Stromal cell of bone marrow (primary cell): ENCODE data around the gene IGDCC3.

Source experiments
- DNase-seq: peaks from one replicate; pipeline ENCODE4 v3.0.0-alpha.2; 2012; ENCODE audit warnings: low read depth

IGDCC3 gene

DNA sequence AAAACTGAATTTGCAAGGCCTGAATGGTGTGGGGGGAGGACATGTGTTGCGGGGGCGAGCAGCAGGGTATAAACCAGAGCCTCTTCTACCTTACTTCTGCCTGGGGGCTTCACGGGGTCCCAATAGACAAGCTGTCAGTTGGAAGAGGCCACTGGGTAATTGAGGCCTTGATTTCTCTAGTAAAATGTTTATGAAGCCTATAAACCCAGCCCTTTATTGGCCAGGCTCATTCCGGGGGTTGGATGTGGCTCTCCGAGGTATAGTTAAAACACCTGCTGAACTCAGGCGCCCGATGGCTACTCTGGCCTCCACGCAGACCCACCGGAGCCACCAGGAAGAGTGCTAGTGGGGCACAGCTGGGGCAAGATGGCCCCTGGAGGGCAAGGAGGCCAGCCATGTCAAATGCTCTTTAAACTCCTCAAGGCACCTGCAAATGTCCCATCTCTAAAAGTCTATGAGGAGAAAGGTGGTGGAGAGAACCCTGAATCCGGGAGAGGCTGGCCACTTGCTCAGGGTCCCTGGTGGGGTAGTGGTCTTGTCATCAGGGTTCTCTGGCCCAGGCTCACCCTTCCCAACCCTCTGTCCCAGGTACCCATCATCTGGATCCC lies 34.3 kb downstream of the IGDCC3 start:
- no peak for DNase-seq

DNA sequence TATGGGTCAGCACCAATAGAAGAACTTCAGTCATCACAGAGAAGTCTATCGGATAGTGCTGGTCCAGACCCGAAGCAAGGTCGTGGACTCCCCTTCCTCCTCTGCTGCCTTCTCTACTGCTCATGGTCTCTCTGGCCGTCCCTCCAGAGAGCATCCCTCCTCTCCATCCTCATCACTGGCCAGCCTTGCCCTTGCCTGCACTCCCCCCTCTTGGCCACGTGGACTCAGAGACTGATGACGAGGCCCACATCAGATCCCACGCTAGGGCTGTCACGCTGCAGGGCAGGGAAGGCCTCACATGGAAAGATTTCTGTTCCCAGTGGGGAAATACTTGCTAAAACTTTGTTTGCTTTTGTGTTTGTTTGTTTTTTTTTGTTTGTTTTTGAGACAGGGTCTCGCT lies 35.3 kb downstream of the IGDCC3 start:
- no peak for DNase-seq

DNA sequence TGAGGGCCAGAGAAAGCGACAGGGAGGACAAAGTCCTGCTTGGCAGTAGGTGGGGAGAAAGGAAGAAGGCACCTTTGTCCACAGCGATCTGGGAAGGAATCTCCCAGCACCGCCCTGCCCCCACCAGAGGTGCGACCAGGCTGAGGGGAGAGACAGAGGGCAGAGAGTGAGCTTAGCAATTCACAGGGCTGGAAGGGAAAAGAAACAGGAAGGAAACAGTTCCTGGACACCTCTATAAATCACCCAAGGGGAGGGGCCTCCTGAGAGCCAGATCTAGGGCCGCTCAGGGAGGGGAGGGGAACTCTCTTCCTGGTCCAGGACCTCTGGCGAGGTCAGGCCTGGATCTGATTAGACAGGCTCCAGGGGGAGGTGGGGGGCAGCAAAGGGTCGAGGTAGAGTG lies 37.9 kb downstream of the IGDCC3 start:
- no peak for DNase-seq

DNA sequence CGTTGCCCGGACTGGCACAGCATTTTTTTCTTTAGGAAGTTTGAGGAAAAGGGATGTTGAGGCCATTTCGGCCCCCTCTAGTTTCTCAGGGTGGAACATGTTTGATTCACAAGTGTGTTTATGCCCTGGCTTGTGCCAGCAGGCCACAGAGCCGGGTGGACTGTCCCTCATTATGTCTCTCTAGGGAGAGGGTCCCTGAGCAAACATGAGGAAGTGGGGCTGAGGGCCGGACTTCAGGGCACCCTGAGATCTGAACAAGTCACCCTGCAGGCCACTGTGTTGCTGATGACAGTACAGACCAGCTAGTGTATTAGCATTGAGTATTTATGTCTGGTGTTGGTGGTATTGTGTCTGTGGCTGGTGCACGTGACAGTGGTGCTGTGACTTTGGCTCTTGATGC lies 38.4 kb downstream of the IGDCC3 start:
- no peak for DNase-seq

DNA sequence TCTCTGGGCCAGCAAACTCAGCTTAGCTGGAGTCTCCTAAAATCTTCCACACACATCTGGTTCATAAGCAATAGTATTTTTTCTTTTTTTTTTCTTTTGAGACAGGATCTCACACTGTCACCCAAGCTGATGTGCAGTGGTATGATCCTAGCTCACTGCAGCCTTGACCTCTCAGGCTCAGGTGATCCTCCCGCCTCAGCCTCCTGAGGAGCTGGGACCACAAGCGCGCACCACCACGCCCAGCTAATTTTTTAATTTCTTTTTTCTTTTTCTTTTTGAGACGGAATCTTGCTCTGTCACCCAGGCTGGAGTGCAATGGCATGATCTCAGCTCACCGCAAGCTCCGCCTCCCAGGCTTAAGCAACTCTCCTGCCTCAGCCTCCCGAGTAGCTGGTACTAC lies 39.0 kb downstream of the IGDCC3 start:
- DNase-seq: no peak

DNA sequence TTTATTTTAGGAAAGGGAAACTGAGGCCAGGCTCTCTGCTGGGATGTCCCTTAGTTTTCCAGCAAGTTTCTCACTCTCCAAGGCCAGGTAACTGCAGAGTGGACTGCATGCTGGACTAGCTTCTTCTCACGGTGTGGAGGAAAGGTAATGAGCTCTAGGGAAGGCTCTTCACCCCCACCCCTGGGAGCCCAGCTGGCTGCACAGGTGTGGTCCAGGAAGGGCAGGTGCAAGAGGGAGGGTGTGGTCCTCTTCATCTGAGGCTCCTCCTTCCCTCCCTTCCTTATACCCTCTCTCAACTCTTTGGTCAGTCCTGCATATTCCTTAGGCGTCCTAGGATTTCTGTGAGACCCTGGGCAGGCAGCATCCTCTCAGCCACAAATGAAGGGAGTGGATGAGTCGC lies 39.4 kb downstream of the IGDCC3 start:
- DNase-seq: no peak

DNA sequence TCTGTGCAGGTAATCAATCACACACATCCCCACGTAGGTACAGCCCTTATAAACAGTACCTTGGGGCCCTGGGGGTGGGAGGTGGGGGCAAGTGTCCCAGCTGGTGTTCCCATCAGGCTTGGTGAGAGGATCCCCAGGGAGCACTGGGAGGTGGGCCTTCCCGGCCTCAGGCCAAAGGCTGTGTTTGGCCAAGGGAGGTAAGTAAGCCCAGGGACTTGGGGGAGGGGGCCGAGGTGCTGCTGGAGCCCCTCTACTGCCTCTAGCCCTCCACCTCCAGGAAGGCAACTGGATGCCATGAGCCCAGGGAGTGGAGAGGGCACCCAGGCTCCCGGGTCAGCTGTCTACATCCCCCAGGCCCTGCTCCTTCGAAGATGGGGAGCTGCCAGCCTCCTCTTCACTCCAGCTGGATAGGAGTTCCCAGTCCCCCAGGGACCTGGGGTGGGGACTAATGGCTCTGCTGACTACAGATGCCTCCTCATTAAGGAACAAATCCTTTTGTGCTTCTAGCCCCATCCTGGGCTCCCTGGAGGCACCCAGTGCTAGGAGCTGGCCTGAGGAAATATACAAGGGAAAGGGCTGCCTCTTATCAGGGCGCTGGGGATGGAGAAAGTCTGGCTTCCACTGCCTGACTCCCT lies 40.2 kb downstream of the IGDCC3 start:
- no peak for DNase-seq

DNA sequence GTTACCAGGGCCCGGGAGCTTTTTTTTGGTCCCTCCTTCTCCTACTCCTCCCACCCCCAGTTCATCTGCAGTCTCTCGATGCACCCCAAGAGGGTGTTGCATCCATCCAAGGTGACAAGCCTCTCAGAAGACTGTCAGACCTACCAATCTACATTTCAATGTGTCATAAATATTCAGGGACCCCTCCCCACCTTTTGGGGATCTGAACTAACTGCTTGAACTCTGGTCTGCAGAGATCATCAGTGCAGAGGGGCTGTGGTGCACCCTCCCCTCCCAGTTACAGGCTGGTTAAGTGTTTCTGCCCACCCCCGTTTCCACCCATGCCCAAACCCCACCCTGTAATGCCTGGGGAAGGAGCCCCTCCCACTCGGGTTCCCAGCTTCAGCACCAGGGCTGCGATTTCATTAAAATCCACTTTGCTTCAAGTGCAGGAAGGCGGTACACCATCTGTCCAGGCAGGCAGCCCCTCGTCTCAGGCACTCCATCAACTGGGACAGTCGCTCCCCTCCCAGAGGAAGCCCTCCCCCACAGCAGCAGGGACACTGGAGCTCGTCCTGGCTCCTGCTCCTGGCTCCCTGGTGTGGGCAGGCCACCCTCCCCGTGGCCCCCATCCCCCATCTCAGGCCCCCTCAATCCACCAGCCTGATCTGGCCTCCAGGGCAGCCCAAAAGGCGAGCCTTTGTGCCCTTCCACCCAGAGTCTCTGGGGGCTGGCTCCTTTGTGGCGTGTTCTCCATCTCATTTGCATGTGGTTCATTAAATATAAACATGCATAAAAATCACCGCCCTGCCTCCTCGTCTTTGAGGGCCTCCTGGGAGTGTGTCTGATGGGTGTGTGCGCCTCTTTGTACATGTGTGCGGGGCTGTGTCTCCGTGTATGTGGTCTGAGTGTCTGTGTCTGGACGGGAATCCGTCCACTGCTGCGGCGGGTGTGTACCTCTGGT lies 41.0 kb downstream of the IGDCC3 start:
- DNase-seq: no peak

DNA sequence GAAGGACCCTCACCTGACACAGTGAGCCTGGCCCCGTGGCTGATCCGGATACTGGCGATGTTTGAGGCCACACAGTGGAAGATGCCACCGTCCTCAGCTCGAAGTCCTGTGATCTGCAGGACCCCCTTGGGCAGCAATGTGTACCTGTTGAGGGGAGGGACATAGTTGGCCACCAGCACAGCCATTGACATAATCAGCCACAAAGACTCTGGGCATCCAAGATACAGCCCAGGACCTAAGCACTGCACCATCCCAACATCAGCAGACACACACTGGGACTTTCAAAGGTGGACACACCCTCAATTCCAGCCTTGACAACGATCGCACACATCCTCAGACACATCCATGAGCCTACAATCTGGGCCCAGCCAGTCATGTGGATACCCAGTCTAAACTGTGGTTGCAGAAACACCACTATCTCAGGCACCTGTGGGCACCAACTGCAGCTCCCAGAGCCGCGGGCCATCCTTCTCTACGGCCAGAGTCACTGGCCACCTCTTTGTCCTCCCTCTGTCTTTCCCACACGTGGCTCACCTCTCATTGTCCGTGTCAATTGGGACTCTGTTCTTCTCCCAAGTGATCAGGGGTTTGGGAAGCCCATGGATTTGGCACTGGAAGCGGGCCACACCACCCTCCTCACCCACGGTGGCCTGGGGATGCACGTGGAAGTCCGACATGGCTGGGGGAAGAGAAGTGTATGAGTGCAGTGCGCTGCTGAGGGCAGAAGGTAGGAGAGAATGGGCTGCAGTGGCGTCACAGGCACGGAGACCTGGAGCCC lies 42.3 kb downstream of the IGDCC3 start:
- DNase-seq: no peak

DNA sequence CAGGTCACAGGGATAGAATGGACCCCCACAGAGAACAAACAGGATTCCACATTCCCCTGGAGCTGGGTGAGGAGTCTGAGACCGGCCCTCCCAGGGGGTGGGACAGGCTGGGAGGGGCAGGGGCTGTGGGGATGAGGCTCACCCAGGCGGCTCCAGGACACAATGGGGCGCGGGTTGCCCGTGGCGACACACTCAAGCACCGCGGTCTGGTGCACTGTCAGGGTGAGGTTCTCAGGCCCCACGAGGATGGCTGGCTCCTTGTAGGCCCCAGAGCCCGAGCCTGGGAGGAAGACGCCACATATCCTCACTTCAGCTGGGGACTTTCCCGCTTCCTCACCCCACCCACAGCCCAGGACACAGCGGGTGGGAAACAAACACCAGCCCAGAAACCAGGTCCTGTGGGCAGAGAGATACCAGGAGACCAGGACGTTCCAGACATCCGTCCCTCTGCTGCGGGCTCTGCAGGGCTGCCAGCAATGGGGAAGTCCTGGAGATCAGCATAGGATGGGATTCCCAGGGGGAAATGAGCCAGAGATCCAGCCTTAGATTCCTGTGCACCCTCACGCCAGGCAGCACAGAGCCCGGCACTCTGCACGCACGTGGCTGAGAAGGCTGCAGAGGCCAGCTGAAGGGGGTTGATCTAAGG lies 43.1 kb downstream of the IGDCC3 start:
- no peak for DNase-seq

DNA sequence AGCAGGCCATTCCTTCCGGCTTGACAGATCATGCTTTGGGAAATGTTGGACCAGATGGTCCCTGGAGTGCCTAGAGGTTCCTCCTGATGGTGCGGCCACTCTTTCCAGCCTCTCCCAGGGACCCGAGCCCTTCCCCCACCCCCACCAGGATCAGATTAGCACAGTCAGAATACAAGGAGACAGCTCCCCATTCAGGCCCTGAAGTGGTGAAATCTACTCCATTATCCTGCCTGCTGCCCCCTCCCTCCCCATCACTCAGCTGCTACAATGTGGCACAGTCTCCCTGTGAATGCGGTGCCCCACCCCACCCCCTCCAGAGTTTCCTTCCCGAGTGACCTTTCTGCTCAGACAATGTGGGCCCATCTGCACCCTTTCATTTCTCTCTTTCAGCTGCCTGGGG lies 43.9 kb downstream of the IGDCC3 start:
- no peak for DNase-seq

DNA sequence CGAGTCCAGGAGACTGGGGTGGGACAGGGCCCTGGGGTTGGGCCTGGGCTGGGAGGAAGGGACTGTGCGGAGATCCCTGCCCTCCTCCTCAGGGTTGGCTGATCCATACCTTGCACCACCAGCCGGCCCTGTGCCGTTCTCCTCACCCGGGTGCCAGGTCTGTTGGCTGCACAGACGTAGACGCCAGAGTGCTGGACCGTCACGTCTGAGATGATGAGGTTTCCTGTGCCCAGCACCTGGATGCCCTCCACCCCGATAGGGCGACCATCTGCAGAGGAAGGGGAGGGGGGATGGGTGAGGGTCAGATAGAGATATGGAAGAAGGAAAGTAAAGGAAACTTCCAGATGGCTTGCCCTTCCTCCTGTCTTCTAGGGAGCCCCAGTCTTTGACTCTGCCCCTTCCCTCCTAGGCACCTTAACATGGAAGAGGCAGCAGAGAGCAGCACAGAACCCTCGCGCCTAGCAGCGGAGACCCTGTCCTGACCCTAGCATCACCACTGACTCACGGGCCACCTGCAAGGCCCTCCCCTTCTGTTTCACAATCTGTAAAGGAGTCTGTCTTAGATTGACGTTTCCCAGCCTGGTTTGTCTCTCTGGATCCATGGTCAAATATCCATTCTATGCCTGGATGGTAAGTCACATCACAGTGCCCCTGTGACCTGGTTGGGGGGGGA lies 44.5 kb downstream of the IGDCC3 start:
- DNase-seq: no peak

DNA sequence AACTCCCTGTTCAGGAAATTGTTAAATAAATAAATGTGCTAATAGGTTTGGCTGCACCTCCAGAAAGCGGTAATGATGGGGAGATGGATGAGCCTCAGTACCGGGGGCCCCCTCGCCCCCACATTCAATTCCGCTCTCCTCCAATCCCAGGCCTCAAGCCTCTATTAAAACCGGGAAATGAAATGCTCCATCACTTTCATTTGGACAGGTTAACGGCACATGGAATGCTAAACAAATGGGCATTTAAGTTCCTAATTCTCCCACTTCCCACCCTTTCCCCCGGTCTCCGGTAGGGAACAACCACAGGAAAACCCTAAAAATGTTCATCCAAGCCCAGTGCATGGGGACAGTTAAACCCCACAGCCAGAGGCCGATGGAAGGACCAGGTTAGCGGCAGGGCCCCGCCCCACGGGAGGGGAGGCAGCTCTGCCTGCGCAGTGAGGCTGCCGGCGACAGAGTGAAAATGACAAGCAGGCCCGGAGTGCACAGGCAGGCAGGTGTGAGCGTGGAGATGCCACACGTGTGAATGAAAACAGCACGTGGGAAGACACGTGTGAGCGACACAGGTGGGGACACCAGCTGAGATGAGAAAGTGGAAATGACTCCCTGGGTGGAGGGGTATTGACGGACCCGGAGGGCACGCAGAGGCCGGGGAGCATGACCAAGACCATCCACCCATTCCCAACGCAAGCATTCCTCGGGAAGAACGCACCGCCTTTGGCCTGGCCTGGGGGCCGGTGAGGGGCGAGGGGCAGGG lies 45.2 kb downstream of the IGDCC3 start:
- no peak for DNase-seq

DNA sequence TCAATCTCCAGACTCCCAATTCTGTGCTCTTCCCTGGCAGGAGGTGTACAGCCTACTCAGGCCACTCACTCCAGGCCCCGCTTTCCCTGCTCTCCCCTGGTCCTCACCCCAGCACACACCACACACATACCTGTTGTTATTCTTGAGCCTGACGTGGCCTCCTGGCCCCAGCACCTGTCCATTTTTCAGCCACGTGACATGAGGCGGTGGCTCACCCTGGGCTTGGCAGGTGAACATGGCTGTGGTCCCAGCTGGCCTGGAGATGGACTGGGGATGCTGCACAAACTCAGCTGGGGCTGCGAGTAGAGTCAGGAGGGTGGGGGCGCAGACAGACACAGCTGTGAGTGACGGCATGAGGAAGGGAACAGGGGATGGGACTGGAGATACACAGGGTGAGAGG lies 46.0 kb downstream of the IGDCC3 start:
- no peak for DNase-seq

DNA sequence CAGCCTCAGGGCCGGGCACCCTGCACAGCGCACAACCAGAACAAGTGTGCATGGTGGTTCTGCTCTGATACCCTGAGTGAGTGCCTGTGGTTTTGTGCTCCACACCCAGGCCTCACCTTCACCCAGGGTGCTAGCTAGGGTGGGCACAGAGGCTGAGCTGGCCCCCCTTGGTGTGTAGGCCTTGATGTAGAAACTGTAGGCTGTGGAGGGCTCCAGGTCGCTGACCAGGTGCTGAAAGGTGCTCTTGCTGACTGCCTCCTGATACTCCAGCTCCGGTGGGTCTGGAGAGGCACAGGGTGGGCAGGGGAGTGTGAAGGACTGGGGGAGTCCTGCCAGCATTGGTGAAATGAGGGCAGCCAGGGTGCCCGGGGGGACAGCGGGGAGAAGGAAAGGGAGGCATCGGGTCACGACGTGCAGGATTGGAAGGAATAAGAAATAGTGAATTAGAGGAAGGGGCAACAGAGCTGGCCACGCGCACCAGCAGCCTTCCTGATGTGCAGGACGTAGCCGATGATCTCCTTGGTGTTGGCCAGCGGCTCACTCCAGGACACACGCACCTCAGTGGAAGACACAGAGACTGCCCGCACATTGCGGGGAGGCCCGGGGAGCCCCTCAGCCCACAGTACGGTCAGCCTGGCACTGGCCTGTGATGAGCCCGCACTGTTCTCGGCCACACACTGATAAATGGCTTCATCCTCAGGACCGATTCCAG lies 46.7 kb downstream of the IGDCC3 start:
- DNase-seq: no peak

DNA sequence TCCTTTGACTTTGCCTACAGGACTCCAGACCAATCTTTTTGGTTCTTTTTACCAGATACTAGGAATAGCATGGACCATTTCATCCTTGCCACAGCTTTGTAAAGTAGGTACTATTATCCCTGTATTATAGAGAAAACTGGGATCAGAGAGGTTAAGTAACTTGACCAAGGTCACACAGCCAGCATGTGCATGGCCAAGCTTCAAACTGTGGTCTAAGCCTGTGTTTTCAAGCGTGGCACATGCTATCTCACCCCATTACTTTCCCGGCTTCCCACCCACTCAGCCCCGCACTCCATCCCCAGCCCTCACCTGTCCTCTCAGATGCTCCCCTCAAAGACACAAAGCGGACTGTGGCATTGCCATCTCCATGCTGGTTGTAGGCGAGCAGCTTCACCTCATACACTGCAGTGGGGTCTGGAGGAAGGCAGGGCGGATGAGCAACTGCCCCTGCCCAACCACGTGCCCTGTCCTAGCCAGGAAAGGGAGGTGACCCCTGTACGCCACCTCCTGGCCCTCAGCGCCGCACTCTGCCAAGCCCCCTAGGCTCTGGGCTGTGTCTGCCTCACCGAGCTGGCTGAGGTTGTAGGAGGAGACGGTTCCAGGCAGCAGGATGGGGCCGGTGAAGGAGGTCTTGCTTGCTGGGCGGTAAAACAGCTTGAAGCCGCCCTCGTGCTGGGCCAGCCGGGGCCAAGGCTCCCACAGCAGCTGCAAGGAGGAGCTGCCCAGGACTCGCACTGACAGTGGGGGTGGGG lies 47.6 kb downstream of the IGDCC3 start:
- DNase-seq: no peak

DNA sequence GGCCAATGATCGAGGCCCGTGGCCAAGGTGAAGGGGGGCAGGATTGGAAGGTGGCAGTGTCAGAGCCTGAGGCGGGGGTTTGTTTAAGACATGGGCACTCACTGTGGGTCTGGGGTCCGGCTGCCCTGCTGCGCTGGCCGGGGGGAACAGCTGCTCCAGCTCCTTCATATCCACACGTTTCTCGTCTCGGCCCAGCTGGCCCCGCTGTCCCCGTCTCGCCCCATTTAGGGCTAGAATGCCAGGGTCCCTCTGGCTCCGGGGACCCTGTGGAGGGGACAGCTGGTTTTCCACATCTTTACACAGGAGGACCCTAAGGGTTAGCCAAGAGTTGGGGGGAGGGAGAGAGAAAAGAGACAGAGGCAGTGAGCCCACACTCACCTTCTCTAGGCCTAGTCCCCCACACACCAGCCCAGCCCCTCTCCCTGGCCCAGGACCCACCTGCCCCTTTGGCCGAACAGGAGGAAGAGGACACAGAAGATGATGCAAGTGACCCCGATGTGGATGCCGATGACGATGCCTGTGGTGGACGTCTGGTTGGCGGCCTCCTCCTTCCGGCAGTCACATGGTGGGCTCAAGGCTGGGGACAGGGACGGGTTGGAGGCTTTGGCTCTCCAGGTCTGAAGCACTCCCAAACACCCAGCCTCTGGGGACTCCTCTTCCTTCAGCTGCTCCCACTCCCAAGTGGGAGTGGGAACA lies 48.4 kb downstream of the IGDCC3 start:
- no peak for DNase-seq

DNA sequence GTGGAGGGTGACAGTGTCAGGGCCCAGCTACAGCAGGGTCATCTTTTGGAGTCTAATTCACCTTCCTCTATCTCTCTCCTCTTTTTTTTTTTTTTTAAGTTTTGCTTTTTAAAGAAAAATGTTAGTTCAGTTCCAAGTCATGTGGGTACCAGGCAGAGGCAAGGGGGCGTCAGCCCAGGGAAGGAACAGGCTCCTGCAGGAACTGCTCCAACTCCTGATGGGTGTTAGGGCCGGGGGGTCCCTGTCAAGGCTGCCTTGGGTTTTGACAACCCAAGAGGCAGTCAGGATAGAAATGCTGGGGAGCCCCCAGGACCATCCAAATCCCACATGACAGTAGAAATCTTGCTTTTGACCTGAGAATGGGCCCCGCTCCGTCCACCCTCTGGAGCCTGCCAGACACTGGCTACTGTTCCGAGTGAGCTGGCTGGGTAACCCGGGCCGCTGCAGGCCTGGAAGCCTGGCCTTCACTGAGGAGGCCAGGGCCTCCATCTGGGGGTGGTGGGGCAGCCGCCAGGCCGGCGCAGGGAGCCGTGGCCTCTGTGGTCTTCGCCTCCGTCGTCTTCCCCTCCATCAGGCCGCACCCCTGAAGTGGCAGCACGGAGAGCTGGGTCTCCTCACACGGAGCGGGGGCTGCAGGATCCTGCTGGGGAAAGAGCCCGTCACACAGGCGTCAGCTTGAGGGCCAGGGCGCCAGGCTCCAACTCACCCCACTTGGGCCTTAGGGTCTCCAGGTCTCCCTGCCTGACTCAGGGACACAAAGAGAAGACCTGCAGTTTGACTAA lies 49.1 kb downstream of the IGDCC3 start:
- DNase-seq: no peak
